WTC11 (cell line): ENCODE measurements around the gene RTP2. TPM values are rescaled to one million over a fixed set of nuclear protein-coding genes. Genes with fewer than 3 reads are reported as not detected.

ENCODE experiments used
- ATAC-seq: fragments of 200-7000 bp; cut with Tn5 transposase; 2 replicates; pipeline ENCODE4 v1.10.0; 2021; ENCODE audit warnings: mild to moderate bottlenecking, moderate library complexity
- CTCF ChIA-PET: fragments of 300-600 bp; sonication (Branson Sonifier 250); formaldehyde crosslinking; loops from one replicate; lab custom pipeline; 2021; ENCODE audit warnings: antibody characterized with exemption; lab: Charles Lee
- POLR2A ChIA-PET: fragments of 350-600 bp; sonication (Branson Sonifier 250); formaldehyde crosslinking; loops from one replicate; lab custom pipeline; 2021; ENCODE audit warnings: antibody characterized with exemption; lab: Charles Lee
- DNase-seq: peaks from one replicate; pipeline ENCODE4 v3.0.0; 2021; ENCODE audit warnings: low spot score
- H3K27ac Mint-ChIP-seq: 2 replicates; pipeline ENCODE4 v1.8.0; 2021; ENCODE audit warnings: mixed read lengths
- H3K27me3 Mint-ChIP-seq: 2 replicates; pipeline ENCODE4 v1.8.0; 2021; ENCODE audit warnings: low read depth, mild to moderate bottlenecking, moderate library complexity, mixed read lengths
- H3K36me3 Mint-ChIP-seq: 2 replicates; pipeline ENCODE4 v1.8.0; 2021; ENCODE audit warnings: mixed read lengths
- H3K4me1 Mint-ChIP-seq: 2 replicates; pipeline ENCODE4 v1.8.0; 2022; ENCODE audit warnings: mixed read lengths
- H3K4me3 Mint-ChIP-seq: 2 replicates; pipeline ENCODE4 v1.8.0; 2021; ENCODE audit warnings: mild to moderate bottlenecking, moderate library complexity, mixed read lengths
- H3K9me3 Mint-ChIP-seq: 2 replicates; pipeline ENCODE4 v1.8.0; 2021; ENCODE audit warnings: mixed read lengths
- EMX1 ChIP-seq: fragments of 250-450 bp; sonication (Bioruptor Pico); IDR thresholded peaks from 2 replicates; pipeline ENCODE4 v1.8.0; 2021; ENCODE audit warnings: mild to moderate bottlenecking
- FOXJ3 ChIP-seq: sonication (generic); formaldehyde crosslinking; IDR thresholded peaks from 2 replicates; pipeline ENCODE4 v1.9.0; 2021; ENCODE audit warnings: missing genetic modification reagents, mild to moderate bottlenecking, borderline replicate concordance
- GRHL2 ChIP-seq: fragments of 250-450 bp; sonication (Bioruptor Pico); IDR thresholded peaks from 2 replicates; pipeline ENCODE4 v1.8.0; 2022; ENCODE audit warnings: mild to moderate bottlenecking, moderate library complexity; ENCODE audit not compliant: insufficient replicate concordance, severe bottlenecking
- MYBL2 ChIP-seq: sonication (generic); formaldehyde crosslinking; IDR thresholded peaks from 2 replicates; pipeline ENCODE4 v1.8.1; 2023; ENCODE audit warnings: mild to moderate bottlenecking, moderate library complexity, missing genetic modification reagents
- NR3C1 ChIP-seq: sonication (generic); formaldehyde crosslinking; conservative IDR thresholded peaks from 2 replicates; pipeline ENCODE4 v1.8.1; 2023; ENCODE audit warnings: low read depth, mild to moderate bottlenecking, missing genetic modification reagents
- SMAD4 ChIP-seq: sonication (generic); formaldehyde crosslinking; IDR thresholded peaks from 2 replicates; pipeline ENCODE4 v1.8.0; 2022; ENCODE audit warnings: mild to moderate bottlenecking, missing genetic modification reagents
- SOX15 ChIP-seq: fragments of 250-450 bp; sonication (Bioruptor Pico); IDR thresholded peaks from 2 replicates; pipeline ENCODE4 v1.9.0; 2021; ENCODE audit warnings: mild to moderate bottlenecking
- TEAD1 ChIP-seq: sonication (generic); formaldehyde crosslinking; IDR thresholded peaks from 2 replicates; pipeline ENCODE4 v1.8.0; 2022; ENCODE audit warnings: mild to moderate bottlenecking, missing genetic modification reagents
- ZNF317 ChIP-seq: sonication (generic); formaldehyde crosslinking; IDR thresholded peaks from 2 replicates; pipeline ENCODE4 v1.8.1; 2023; ENCODE audit warnings: low read depth, mild to moderate bottlenecking, moderate library complexity, missing genetic modification reagents, borderline replicate concordance
- total RNA-seq: library from RNA; stranded (reverse); gene quantifications from 3 replicates; pipeline ENCODE4 v1.2.3, GENCODE V29; 2021
- TF ChIP-seq, protein P1 (sequence below): sonication (generic); formaldehyde crosslinking; IDR thresholded peaks from 2 replicates; pipeline ENCODE4 v1.8.1; 2023; ENCODE audit warnings: mild to moderate bottlenecking, missing genetic modification reagents
- TF ChIP-seq, protein P2 (sequence below): sonication (generic); formaldehyde crosslinking; conservative IDR thresholded peaks from 2 replicates; pipeline ENCODE4 v1.8.1; 2023; ENCODE audit warnings: mild to moderate bottlenecking, low read depth, missing genetic modification reagents, moderate library complexity
- TF ChIP-seq, protein P3 (sequence below): sonication (generic); formaldehyde crosslinking; IDR thresholded peaks from 2 replicates; pipeline ENCODE4 v1.8.0; 2022; ENCODE audit warnings: mild to moderate bottlenecking, missing genetic modification reagents
- TF ChIP-seq, protein P4 (sequence below): sonication (generic); formaldehyde crosslinking; IDR thresholded peaks from 2 replicates; pipeline ENCODE4 v1.8.0; 2023; ENCODE audit warnings: missing genetic modification reagents, mild to moderate bottlenecking, borderline replicate concordance
- TF ChIP-seq, protein P5 (sequence below): fragments of 250-450 bp; sonication (Bioruptor Pico); IDR thresholded peaks from 2 replicates; pipeline ENCODE4 v1.9.0; 2021; ENCODE audit warnings: moderate library complexity, mild to moderate bottlenecking, inconsistent platforms, borderline replicate concordance
- TF ChIP-seq, protein P6 (sequence below): sonication (generic); formaldehyde crosslinking; IDR thresholded peaks from 2 replicates; pipeline ENCODE4 v1.8.1; 2023; ENCODE audit warnings: mild to moderate bottlenecking, missing genetic modification reagents, moderate library complexity

RTP2 gene
- total RNA-seq, 1 experiment from 2014 or later, result not detected

DNA sequence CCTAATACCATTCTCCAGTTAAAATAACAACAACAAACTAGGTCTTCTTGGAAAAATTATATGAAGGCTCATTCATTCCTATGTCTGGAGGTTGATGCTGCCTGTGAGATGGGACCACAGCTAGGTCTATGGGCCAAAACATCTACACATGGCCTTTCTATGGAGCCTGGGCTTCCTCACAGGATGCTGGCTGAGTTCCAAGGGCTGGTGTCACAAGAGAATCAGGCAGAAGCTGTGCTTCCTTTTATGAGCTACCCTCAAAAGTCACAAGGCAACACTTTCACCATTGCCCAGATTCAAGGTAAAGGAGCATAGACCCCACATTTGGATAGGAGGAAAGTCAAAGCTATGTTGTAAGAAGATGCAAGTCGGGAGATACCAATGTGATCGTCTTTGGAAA, 4.6 kb upstream of the RTP2 start:
- no peak for ATAC-seq

More for the DNA sequence above, 4.6 kb upstream of the RTP2 start:
- H3K4me3 Mint-ChIP-seq, result no peak overlapping the region
- no peaks in the 10 kb centered on the region for H3K36me3 Mint-ChIP-seq
- ChIA-PET POLR2A (no interaction called here), CTCF (interaction anchor here (1.4 kb wide), 1 partner anchor 28 kb away, joined by 4 read pairs; no protein-coding TSS in a partner anchor)
- no peak overlapping the region for H3K27ac Mint-ChIP-seq
- H3K27me3 Mint-ChIP-seq, result no peaks in the 10 kb centered on the region
- no peaks in the 10 kb centered on the region for H3K9me3 Mint-ChIP-seq
- H3K4me1 Mint-ChIP-seq, result no peaks in the 10 kb centered on the region
- no peak for DNase-seq
- no peak for TF ChIP-seq SOX15
- no peak for TF ChIP-seq EMX1
- no peak for TF ChIP-seq GRHL2 (CRISPR knock-in tag)
- TF ChIP-seq TEAD1, result no peak
- TF ChIP-seq, protein P1, sequence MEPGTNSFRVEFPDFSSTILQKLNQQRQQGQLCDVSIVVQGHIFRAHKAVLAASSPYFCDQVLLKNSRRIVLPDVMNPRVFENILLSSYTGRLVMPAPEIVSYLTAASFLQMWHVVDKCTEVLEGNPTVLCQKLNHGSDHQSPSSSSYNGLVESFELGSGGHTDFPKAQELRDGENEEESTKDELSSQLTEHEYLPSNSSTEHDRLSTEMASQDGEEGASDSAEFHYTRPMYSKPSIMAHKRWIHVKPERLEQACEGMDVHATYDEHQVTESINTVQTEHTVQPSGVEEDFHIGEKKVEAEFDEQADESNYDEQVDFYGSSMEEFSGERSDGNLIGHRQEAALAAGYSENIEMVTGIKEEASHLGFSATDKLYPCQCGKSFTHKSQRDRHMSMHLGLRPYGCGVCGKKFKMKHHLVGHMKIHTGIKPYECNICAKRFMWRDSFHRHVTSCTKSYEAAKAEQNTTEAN (CRISPR knock-in tag), result no peak
- TF ChIP-seq MYBL2, result no peak
- TF ChIP-seq FOXJ3 (CRISPR knock-in tag), result no peak
- TF ChIP-seq, protein P2, sequence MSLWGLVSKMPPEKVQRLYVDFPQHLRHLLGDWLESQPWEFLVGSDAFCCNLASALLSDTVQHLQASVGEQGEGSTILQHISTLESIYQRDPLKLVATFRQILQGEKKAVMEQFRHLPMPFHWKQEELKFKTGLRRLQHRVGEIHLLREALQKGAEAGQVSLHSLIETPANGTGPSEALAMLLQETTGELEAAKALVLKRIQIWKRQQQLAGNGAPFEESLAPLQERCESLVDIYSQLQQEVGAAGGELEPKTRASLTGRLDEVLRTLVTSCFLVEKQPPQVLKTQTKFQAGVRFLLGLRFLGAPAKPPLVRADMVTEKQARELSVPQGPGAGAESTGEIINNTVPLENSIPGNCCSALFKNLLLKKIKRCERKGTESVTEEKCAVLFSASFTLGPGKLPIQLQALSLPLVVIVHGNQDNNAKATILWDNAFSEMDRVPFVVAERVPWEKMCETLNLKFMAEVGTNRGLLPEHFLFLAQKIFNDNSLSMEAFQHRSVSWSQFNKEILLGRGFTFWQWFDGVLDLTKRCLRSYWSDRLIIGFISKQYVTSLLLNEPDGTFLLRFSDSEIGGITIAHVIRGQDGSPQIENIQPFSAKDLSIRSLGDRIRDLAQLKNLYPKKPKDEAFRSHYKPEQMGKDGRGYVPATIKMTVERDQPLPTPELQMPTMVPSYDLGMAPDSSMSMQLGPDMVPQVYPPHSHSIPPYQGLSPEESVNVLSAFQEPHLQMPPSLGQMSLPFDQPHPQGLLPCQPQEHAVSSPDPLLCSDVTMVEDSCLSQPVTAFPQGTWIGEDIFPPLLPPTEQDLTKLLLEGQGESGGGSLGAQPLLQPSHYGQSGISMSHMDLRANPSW (CRISPR knock-in tag), result no peak
- no peak for TF ChIP-seq ZNF317 (CRISPR knock-in tag)
- TF ChIP-seq SMAD4 (CRISPR knock-in tag), result no peak
- TF ChIP-seq, protein P3, sequence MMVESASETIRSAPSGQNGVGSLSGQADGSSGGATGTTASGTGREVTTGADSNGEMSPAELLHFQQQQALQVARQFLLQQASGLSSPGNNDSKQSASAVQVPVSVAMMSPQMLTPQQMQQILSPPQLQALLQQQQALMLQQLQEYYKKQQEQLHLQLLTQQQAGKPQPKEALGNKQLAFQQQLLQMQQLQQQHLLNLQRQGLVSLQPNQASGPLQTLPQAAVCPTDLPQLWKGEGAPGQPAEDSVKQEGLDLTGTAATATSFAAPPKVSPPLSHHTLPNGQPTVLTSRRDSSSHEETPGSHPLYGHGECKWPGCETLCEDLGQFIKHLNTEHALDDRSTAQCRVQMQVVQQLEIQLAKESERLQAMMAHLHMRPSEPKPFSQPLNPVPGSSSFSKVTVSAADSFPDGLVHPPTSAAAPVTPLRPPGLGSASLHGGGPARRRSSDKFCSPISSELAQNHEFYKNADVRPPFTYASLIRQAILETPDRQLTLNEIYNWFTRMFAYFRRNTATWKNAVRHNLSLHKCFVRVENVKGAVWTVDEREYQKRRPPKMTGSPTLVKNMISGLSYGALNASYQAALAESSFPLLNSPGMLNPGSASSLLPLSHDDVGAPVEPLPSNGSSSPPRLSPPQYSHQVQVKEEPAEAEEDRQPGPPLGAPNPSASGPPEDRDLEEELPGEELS (CRISPR knock-in tag), result no peak
- TF ChIP-seq, protein P4, sequence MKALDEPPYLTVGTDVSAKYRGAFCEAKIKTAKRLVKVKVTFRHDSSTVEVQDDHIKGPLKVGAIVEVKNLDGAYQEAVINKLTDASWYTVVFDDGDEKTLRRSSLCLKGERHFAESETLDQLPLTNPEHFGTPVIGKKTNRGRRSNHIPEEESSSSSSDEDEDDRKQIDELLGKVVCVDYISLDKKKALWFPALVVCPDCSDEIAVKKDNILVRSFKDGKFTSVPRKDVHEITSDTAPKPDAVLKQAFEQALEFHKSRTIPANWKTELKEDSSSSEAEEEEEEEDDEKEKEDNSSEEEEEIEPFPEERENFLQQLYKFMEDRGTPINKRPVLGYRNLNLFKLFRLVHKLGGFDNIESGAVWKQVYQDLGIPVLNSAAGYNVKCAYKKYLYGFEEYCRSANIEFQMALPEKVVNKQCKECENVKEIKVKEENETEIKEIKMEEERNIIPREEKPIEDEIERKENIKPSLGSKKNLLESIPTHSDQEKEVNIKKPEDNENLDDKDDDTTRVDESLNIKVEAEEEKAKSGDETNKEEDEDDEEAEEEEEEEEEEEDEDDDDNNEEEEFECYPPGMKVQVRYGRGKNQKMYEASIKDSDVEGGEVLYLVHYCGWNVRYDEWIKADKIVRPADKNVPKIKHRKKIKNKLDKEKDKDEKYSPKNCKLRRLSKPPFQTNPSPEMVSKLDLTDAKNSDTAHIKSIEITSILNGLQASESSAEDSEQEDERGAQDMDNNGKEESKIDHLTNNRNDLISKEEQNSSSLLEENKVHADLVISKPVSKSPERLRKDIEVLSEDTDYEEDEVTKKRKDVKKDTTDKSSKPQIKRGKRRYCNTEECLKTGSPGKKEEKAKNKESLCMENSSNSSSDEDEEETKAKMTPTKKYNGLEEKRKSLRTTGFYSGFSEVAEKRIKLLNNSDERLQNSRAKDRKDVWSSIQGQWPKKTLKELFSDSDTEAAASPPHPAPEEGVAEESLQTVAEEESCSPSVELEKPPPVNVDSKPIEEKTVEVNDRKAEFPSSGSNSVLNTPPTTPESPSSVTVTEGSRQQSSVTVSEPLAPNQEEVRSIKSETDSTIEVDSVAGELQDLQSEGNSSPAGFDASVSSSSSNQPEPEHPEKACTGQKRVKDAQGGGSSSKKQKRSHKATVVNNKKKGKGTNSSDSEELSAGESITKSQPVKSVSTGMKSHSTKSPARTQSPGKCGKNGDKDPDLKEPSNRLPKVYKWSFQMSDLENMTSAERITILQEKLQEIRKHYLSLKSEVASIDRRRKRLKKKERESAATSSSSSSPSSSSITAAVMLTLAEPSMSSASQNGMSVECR (CRISPR knock-in tag), result no peak
- TF ChIP-seq NR3C1, result no peak
- TF ChIP-seq, protein P5, sequence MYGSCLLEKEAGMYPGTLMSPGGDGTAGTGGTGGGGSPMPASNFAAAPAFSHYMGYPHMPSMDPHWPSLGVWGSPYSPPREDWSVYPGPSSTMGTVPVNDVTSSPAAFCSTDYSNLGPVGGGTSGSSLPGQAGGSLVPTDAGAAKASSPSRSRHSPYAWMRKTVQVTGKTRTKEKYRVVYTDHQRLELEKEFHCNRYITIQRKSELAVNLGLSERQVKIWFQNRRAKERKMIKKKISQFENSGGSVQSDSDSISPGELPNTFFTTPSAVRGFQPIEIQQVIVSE (CRISPR knock-in tag), result no peak
- TF ChIP-seq, protein P6, sequence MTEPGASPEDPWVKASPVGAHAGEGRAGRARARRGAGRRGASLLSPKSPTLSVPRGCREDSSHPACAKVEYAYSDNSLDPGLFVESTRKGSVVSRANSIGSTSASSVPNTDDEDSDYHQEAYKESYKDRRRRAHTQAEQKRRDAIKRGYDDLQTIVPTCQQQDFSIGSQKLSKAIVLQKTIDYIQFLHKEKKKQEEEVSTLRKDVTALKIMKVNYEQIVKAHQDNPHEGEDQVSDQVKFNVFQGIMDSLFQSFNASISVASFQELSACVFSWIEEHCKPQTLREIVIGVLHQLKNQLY (CRISPR knock-in tag), result no peak
